OCI-M2 (cell line): Measurements from ENCODE around the gene PHAX.
A peak's percentile ranks its signal among the peaks of the same experiment; 100 is the strongest.
"Not testable (repeated sequence)": the region's sequence is repeated elsewhere in the genome, so short reads cannot be mapped to it uniquely, and the experiment has no call there.

Source experiments
- DNase-seq: peaks from one replicate; lab custom pipeline; 2025; ENCODE audit not compliant: unreplicated experiment; lab: John Stamatoyannopoulos, UW

The PHAX gene, protein sequence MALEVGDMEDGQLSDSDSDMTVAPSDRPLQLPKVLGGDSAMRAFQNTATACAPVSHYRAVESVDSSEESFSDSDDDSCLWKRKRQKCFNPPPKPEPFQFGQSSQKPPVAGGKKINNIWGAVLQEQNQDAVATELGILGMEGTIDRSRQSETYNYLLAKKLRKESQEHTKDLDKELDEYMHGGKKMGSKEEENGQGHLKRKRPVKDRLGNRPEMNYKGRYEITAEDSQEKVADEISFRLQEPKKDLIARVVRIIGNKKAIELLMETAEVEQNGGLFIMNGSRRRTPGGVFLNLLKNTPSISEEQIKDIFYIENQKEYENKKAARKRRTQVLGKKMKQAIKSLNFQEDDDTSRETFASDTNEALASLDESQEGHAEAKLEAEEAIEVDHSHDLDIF

DNA sequence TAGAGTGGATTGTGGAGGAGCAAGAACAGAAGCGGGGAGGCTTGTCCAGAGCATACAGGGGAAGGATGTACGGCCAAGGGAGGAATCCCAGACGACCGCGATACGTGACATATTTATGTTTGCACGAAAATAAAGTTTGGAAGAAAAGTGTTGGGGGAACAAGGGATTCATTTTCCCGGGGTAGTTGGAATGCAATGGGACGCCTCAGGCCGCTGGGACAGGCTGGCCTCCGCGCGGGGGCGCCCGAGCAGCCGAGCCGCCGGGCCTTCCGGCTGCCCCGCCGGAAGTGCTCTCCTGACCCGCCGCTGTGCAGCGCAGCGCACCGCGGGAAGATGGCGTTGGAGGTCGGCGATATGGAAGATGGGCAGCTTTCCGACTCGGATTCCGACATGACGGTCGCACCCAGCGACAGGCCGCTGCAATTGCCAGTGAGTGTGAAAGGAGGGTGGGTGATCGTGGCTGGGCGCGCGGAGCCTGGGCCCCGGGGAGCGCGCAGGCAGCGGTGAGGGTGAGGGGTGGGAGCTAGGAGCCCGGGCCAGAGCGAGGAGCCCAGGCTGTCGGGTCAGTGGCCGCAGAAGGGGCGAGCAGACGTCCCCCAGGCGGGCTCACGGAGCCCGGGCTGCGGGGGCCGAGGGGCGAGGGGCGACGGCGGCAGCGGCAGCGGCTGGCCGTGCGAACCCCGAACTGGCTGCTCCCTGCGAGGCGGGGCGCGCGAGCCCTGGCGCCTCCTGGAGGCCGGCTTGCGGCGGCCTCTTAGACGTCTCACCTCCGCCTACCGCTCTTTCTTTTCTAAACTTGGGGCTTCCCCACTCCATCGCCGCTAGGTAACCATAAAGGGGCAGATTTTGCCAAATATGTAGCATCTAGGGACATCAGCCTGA lies at the start of gene PHAX:
TSS of gene PHAX (plus strand) at position 317 of the 881 bp plus-strand sequence. CDS start at position 333, 16 bp downstream.
- DNase-seq, result no peak

GRCh38 chr5:126552614-126553013 lies 48.1 kb upstream of the PHAX start:
- no peak for DNase-seq

DNA sequence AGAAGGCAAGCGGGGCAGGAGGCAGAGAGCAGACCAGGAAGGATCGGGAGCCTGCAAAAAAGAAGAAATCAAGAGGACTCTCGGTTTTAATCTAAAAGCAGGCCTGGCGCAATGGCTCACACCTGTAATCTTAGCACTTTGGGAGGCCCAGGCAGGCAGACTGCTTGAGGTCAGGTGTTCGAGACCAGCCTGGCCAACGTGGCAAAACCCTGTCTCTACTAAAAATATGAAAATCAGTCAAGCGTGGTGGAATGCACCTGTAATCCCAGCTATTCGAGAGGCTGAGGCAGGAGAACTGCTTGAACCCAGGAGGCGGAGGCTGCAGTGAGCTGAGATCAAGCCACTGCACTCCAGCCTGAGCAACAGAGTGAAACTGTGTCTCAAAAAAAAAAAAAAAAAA lies 45.6 kb upstream of the PHAX start:
- not testable (repeated sequence) for DNase-seq

DNA sequence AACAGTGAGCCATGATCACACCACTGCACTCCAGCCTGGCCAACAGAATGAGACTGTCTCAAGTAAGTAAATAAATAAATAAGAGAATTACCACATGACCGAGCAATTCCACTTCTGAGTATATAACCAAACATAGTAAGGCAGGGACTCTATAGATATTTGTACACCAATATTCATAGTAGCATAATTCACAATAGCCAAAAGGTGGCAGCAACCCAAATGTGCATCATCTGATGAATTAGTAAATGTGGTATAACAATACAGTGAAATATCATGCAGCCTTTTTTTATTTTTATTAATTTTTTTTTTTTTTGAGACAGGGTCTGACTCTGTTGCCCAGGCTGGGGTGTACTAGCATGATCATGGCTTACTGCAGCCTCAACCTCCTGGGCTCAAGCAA lies 38.8 kb upstream of the PHAX start:
- DNase-seq, result no peak

DNA sequence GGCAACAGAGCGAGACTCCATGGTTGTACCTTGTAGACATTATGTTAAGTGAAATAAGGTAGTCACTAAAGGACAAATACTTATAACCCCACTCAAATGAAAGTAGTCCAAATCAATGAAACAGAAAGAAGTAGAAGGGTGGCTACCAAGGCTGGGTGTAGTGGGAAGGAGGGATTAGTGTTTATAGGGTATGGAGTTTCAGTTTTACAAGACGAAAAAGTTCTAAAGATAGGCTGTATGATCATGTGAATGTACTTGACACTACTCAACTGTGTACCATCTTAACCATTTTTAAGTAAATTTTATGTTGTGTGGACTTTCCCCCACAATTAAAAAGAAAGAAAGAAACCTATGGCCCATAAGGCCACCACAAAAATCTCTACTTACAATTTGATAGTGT lies 37.9 kb upstream of the PHAX start:
- DNase-seq, result no peak

GRCh38 chr5:126568206-126568755 lies 32.5 kb upstream of the PHAX start:
- no peak for DNase-seq

DNA sequence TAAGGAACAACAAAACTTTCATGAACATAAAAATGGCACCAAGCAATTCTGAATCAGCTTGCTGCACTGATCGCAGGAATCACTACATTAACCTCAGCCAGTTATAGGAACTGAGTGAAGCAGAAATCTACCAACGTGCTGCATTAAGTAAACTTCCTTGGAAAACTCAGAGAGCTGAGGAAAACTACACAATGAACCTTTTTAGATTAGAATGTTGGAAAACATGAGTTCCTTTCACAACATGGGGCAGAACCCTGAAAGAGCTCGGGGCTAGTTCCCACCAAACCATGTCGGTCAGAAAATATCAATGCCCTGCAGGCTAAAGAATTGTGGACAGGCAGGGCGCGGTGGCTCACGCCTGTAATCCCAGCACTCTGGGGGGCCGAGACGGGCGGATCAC lies 25.1 kb upstream of the PHAX start:
- DNase-seq, result no peak

GRCh38 chr5:126576974-126577373 lies 23.8 kb upstream of the PHAX start:
- no peak for DNase-seq

DNA sequence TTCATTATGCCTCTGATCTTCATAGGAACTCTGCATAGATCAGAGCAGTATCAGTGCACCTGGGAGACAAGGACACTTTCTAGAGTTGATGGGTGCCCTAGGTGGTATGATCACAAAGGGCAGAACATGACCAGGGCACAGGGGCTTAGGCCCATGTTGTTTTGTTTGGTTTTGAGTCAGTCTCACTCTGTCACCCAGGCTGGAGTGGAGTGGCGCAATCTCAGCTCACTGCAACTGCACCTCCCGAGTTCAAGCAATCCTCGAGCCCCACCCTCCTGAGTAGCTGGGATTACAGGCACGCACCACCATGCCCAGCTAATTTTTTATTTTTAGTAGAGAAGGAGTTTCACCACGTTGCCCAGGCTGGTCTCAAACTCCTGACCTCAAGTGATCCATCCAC lies 23.3 kb upstream of the PHAX start:
- no peak for DNase-seq

- no peak for DNase-seq
These were observed 21.0 kb upstream of the PHAX start for GRCh38 chr5:126579716-126580115.

DNA sequence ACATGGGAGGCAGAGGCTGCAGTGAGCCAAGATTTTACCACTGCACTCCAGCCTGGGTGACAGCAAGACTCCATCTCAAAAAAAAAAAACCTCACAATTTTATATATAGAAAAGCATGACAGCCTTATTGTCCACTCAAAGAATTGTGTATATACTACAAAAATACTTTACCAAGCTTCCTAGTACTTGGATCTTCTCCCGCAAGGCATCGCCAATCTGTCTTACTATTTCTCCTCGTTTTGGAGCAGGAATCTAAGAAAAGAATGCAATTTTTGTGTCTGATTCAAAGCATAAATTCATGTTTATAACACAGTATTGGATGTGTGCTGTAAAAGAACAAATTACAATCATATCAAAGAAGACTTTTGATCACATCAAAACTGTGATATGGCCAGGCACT lies 17.0 kb upstream of the PHAX start:
- no peak for DNase-seq

GRCh38 chr5:126587551-126588390 lies 13.0 kb upstream of the PHAX start:
- DNase-seq, result no peak

DNA sequence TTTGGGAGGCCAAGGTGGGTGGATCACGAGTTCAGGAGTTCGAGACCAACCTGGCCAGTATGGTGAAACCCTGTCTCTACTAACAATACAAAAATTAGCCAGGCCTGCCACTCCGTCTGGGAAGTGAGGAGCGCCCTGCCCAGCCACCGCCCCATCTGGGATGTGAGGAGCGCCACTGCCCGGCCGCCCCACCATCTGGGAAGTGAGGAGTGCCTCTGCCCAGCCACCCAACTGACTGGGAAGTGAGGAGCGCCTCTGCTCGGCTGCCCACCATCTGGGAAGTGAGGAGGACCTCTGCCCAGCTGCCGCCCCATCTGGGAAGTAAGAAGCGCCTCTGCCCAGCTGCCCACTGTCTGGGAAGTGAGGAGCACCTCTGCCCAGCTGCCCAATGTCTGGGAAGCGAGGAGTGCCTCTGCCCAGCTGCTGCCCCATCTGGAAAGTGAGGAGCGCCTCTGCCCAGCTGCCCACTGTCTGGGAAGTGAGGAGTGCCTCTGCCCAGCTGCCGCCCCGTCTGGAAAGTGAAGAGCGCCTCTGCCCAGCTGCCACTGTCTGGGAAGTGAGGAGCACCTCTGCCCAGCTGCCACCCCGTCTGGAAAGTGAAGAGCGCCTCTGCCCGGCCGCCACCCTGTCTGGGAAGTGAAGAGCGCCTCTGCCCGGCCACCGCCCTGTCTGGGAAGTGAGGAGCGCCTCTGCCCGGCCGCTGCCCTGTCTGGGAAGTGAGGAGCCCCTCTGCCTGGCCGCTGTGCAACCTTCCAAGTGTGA lies 11.0 kb upstream of the PHAX start:
- DNase-seq, result no peak

DNA sequence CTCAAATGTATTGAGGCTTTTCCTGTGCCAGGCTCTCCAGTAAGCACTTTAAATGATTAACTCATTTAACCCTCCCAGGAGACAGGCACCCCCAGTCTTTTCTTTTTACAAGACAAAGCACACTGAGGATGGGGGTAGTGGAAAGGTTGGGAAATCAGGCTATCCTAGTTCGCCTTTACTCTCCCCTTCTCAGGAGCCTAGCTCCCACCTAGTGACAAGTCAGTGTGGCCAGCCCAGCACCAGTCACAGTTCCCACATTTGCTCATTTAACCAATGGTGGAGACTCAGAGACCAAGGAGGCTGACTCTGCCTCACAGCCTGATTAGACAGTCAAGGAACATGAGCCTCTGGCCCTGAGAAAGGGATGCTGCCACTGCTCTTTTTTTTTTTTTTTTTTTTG lies 9.2 kb upstream of the PHAX start:
- no peak for DNase-seq

- DNase-seq, result peak; percentile 55
These were observed 5.8 kb upstream of the PHAX start, which contains the start of gene ALDH7A1 for GRCh38 chr5:126594748-126595485. TSS of gene ALDH7A1 (minus strand) at chr5:126595219. CDS start at chr5:126595198, 21 bp downstream.

DNA sequence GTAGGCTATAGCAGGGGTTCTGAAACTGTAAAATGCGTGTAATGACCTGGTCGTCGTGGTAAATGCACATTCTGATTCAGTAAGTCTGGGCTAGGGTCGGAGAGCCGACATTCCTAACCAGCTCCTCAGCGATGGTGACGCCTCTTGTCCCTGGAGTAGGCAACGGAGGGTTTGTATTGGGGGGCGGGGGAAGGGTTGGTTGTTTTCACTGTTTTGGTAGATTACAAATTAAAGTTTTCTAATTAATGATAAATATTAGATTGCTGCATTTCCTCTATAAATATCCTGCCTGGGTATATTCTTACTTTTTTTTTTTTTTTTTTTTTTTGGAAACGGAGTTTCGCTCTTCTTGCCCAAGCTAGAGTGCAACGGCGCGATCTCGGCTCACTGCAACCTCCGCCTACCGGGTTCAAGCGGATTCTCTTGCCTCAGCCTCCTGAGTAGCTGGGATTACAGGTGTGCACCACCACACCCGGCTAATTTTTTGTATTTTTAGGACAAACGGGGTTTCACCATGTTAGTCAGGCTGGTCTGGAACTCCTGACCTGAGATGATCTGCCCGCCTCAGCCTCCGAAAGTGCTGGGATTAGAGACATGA lies 5.2 kb upstream of the PHAX start:
- no peak for DNase-seq

DNA sequence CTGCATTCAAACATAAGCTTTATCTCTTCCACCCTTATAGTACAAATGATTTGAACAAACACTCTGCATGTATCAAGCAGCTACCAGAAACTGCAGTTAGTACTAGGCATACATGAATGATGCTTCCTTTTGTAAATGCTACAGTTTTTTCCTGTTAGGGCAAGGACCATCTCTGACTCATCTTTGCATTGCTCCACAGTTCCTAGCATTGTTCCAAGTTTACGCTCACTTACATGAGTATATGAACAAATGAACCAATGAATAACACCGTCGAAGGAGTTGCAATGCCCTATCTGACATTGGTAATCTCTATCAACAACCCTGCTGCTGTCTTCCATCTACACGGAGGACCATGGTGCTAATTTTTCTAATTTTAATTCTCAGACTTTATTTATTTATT lies 3.6 kb upstream of the PHAX start:
- no peak for DNase-seq

- DNase-seq, result no peak
These were observed 1.2 kb upstream of the PHAX start for GRCh38 chr5:126599499-126599898.
